GM12878 (cell line): ENCODE data around the gene SARM1. TPM values are rescaled to one million over a fixed set of nuclear protein-coding genes. Genes with fewer than 3 reads are reported as not detected.

Source experiments
- ATAC-seq: fragments of 200-7000 bp; cut with Tn5 transposase; 3 replicates; pipeline ENCODE4 v1.9.1; 2020; ENCODE audit warnings: mild to moderate bottlenecking, moderate library complexity
- BruUV-seq: library from RNA; stranded (reverse); fragments of 400-500 nt; replicated peaks from 2 replicates; lab custom pipeline; 2021; lab: Mats Ljungman, UMichigan
- CTCF ChIA-PET: fragments of 300-600 bp; sonication (Branson Sonifier 250); formaldehyde crosslinking; extraction: SDS; loops from one replicate; lab custom pipeline; 2021; ENCODE audit warnings: inconsistent platforms; lab: Yijun Ruan, JAX
- POLR2A ChIA-PET: fragments of 350-600 bp; formaldehyde crosslinking; extraction: SDS; loops from one replicate; lab custom pipeline; 2021; ENCODE audit warnings: inconsistent platforms; lab: Charles Lee
- RAD21 ChIA-PET: fragments of 300-600 bp; sonication (Branson Sonifier 250); formaldehyde crosslinking; loops from one replicate; lab custom pipeline; 2023; ENCODE audit warnings: antibody characterized with exemption; ENCODE audit not compliant: unreplicated experiment; lab: Charles Lee
- SMC1A ChIA-PET: fragments of 300-600 bp; sonication (Branson Sonifier 250); formaldehyde crosslinking; loops from one replicate; lab custom pipeline; 2023; ENCODE audit not compliant: unreplicated experiment, uncharacterized antibody; lab: Charles Lee
- DNase-seq: peaks from one replicate; pipeline ENCODE4 v3.0.0-alpha.2; 2011; ENCODE audit warnings: low read depth, low spot score
- FAIRE-seq: peaks from 3 replicates; lab custom pipeline; 2011; peaks lifted over from hg19 to GRCh38; lab: Jason Lieb, UNC
- H2AFZ ChIP-seq: 2 replicates; pipeline ENCODE4 v1.6.0; 2011; ENCODE audit warnings: low read depth, low read length, control low read depth; ENCODE audit not compliant: control insufficient read depth
- H3K27ac ChIP-seq: 2 replicates; pipeline ENCODE4 v1.5.1; 2011; ENCODE audit warnings: control low read depth; ENCODE audit not compliant: control insufficient read depth, insufficient read depth
- H3K27me3 ChIP-seq, 2 experiments: replicated peaks in 1 of 2; 2 replicates each; pipeline versions ENCODE4 v1.6.0 to v1.6.1; 2011; ENCODE audit warnings: low read length in 1 of 2; ENCODE audit not compliant: control insufficient read depth in 2 of 2, insufficient read depth in 2 of 2
- H3K36me3 ChIP-seq, 2 experiments: 2 replicates each; pipeline ENCODE4 v1.5.1; 2011; ENCODE audit warnings: low read length in 1 of 2; ENCODE audit not compliant: control insufficient read depth in 2 of 2, insufficient read depth in 2 of 2
- H3K4me1 ChIP-seq: 2 replicates; pipeline ENCODE4 v1.6.1; 2011; ENCODE audit warnings: mild to moderate bottlenecking, low read length, moderate library complexity, mixed read lengths; ENCODE audit not compliant: control insufficient read depth, insufficient read depth
- H3K4me2 ChIP-seq: 2 replicates; pipeline ENCODE4 v1.6.0; 2011; ENCODE audit warnings: control low read depth; ENCODE audit not compliant: control insufficient read depth, insufficient read depth
- H3K4me3 ChIP-seq: fragments of 200-600 bp; sonication (generic); 2 replicates; pipeline ENCODE4 v1.5.1; 2016
- H3K79me2 ChIP-seq: 2 replicates; pipeline ENCODE4 v1.6.0; 2011; ENCODE audit warnings: low read length; ENCODE audit not compliant: control insufficient read depth, insufficient read depth
- H3K9ac ChIP-seq: 2 replicates; pipeline ENCODE4 v1.8.0; 2011; ENCODE audit warnings: low read length, control low read depth, mixed read lengths; ENCODE audit not compliant: control insufficient read depth, insufficient read depth
- H3K9me3 ChIP-seq: replicated peaks from 3 replicates; pipeline ENCODE4 v1.5.1; 2011; ENCODE audit warnings: mild to moderate bottlenecking, low read length; ENCODE audit not compliant: control insufficient read depth, insufficient read depth
- H4K20me1 ChIP-seq: 2 replicates; pipeline ENCODE4 v1.6.0; 2011; ENCODE audit not compliant: control insufficient read depth, insufficient read depth
- ASH2L ChIP-seq: fragments of 300-600, 200-600 bp; sonication (generic); IDR thresholded peaks from 2 replicates; pipeline ENCODE4 v1.6.1; 2017; ENCODE audit warnings: low read depth, mild to moderate bottlenecking, borderline replicate concordance
- DPF2 ChIP-seq: fragments of 450-650 bp; IDR thresholded peaks from 2 replicates; pipeline ENCODE4 v1.6.1; 2017; ENCODE audit warnings: mild to moderate bottlenecking
- KDM1A ChIP-seq: fragments of 200-600 bp; sonication (generic); IDR thresholded peaks from 2 replicates; pipeline ENCODE4 v1.6.1; 2016; ENCODE audit warnings: borderline replicate concordance
- MEF2B ChIP-seq: fragments of 450-650 bp; IDR thresholded peaks from 2 replicates; pipeline ENCODE4 v1.6.1; 2018; ENCODE audit warnings: mild to moderate bottlenecking, moderate library complexity; ENCODE audit not compliant: partially characterized antibody, poor library complexity, severe bottlenecking
- POLR2AphosphoS2 ChIP-seq: IDR thresholded peaks from 2 replicates; pipeline ENCODE4 v1.6.1; 2011; ENCODE audit warnings: low read depth, mild to moderate bottlenecking, low read length, improper control_type of control experiment, moderate library complexity
- SP1 ChIP-seq: IDR thresholded peaks from one replicate; pipeline ENCODE4 v1.6.1; 2011; ENCODE audit warnings: low read depth, low read length
- SUPT20H ChIP-seq: IDR thresholded peaks from 2 replicates; pipeline ENCODE4 v1.6.1; 2011; ENCODE audit warnings: low read depth, mild to moderate bottlenecking, low read length, moderate library complexity, borderline replicate concordance; ENCODE audit not compliant: control insufficient read depth
- WRNIP1 ChIP-seq: IDR thresholded peaks from 2 replicates; pipeline ENCODE4 v1.6.1; 2011; ENCODE audit warnings: low read depth, low read length, improper control_type of control experiment, borderline replicate concordance
- ZNF24 ChIP-seq: fragments of 450-650 bp; IDR thresholded peaks from 2 replicates; pipeline ENCODE4 v1.6.1; 2017; ENCODE audit warnings: antibody characterized with exemption, mild to moderate bottlenecking
- WGBS: methylation state at CpG from one replicate; pipeline ENCODE4 v1.1.6; 2016; ENCODE audit warnings: low lambda C conversion rate; ENCODE audit not compliant: insufficient replicate concordance, insufficient coverage; ENCODE audit errors: missing lambda C conversion rate; 5-methylcytosine and 5-hydroxymethylcytosine counted together
- in situ Hi-C: fragments of 300-500 bp; cut with MboI; formaldehyde crosslinking; loops from 9 replicates; pipeline ENCODE4 v1.14.3; 2018; ENCODE audit warnings: mixed read lengths
- intact Hi-C: fragments of 100-400 bp; cut with micrococcal nuclease; formaldehyde crosslinking; loops from one replicate; pipeline ENCODE4 v1.14.2; 2022; ENCODE audit not compliant: unreplicated experiment
- polyA plus RNA-seq, 11 experiments: library from polyadenylated mRNA; depleted of rRNA in 4 of 11; unstranded in 6 of 11; stranded (reverse) in 5 of 11; fragments of >200 nt; fragmentation: Nextera tagmentation in 4 of 11; fragmentation: Illumina TruSeq in 1 of 11; extraction: Ambion mirVana in 4 of 11; extraction: Trizol in 1 of 11; gene quantifications; 1 replicate in 1 of 11; 2 replicates in 10 of 11; pipeline versions ENCODE4 v1.2.1 to v1.2.3, GENCODE V29; 2011 to 2016; ENCODE audit warnings: inconsistent platforms in 2 of 11, missing spikeins in 2 of 11, low read depth in 1 of 11
- total RNA-seq, 4 experiments: library from RNA; depleted of rRNA in 3 of 4; stranded (reverse); fragments of >200 nt in 3 of 4; fragmentation: Illumina TruSeq in 1 of 4; extraction: Trizol in 1 of 4; gene quantifications; 2 replicates each; pipeline versions ENCODE4 v1.2.1 to v1.2.3, GENCODE V29; 2013 to 2021

The SARM1 gene
- total and polyA plus RNA-seq, 10 of the 15 experiments (the other 5 are each of a cell fraction or from before 2014, with no cell fraction given): 0.56 to 25.3 (median 11.9) TPM

DNA sequence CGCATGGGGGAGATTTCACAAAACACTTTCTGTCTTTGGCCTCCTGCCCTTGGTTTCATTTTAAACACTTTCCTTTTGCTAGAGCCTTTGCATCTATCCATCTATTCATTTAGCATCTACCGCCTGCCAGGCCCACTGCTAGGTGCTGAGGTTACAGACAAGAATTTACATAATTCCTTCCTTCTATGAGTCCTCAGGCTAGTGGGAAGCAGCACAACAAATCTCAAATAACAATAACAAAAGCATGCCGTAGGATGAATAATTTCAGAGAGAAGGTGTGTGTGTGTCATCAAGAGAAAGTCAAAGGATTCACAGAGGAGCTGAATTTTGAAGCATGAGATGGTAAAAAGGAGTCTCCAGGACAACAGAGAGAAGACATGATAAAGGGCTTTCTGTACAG lies 40.6 kb downstream of the SARM1 start:
- no TSS peak for BruUV-seq
- POLR2A ChIA-PET: no interaction called here
- intact Hi-C loops (no loop called here), in situ Hi-C loops (no loop called here)
- Histone ChIP-seq H4K20me1 (no peaks in the 10 kb centered on the region), H3K4me1 (no peaks in the 10 kb centered on the region), H3K27ac (no peak overlapping the region), H3K4me2 (no peak overlapping the region), H3K79me2 (no peaks in the 10 kb centered on the region), H3K27me3 (no peaks in the 10 kb centered on the region), H3K36me3 (no peaks in the 10 kb centered on the region), H3K9ac (no peak overlapping the region), H3K9me3 (no peaks in the 10 kb centered on the region), H2AFZ (no peak overlapping the region), H3K4me3 (no peak overlapping the region)
- SMC1A ChIA-PET: no interaction called here
- no peak for DNase-seq
- CTCF ChIA-PET: no interaction called here
- ATAC-seq: no peak; the same call in 1 of the 3 replicates
- TF ChIP-seq ASH2L (no peak), POLR2AphosphoS2 (no peak), DPF2 (no peak)
- no peak for FAIRE-seq
- RAD21 ChIA-PET: no interaction called here
- 18% methylated on average over 3 of the region's 3 CpGs for WGBS

DNA sequence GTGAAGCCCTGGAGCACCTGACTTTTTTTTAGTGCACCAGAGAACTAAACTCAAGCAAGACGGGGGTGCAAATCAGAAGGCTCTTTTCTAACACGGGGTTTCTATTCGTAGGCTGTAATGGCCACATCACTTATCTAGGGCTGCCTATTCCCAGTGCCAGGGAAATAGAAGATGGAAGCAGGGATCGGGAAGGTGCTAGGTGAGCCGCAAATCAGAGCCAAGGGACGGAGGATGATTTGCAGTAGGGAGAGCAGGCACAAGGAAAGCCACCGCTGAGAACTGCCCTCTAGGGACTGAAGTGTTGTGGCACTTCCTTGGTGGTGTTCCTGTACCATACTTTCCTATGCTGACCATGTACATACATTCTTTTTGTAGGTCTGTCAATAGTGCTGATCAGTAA lies 42.3 kb downstream of the SARM1 start:
- ChIA-PET POLR2A (no interaction called here), RAD21 (interaction anchor here (0.6 kb wide), 1 partner anchor 39 kb away, joined by 3 read pairs; no protein-coding TSS in a partner anchor), SMC1A (no interaction called here), CTCF (interaction anchor here (4.7 to 5.0 kb wide), 2 partner anchors 57 to 182 kb away, joined by 29 to 41 read pairs; partner anchors contain the start of gene POLDIP2)
- H2AFZ ChIP-seq: no peak overlapping the region; the same call in 1 of the 2 replicates
- H3K4me2 ChIP-seq: no peak overlapping the region
- DNase-seq: no peak
- WGBS: 55% methylated on average over 7 of the region's 7 CpGs
- intact Hi-C loops (no loop called here), in situ Hi-C loops (no loop called here)
- no peaks in the 10 kb centered on the region for H3K36me3 ChIP-seq
- H3K79me2 ChIP-seq: no peaks in the 10 kb centered on the region
- ATAC-seq: no peak
- H3K27ac ChIP-seq: no peak overlapping the region
- no peaks in the 10 kb centered on the region for H3K4me1 ChIP-seq
- H4K20me1 ChIP-seq: no peaks in the 10 kb centered on the region
- no peak for TF ChIP-seq SUPT20H
- TF ChIP-seq KDM1A: no peak
- no peak for TF ChIP-seq MEF2B
- no peak for TF ChIP-seq SP1
- TF ChIP-seq WRNIP1: no peak
- no peak for TF ChIP-seq ZNF24
- no peak overlapping the region for H3K4me3 ChIP-seq
- H3K9me3 ChIP-seq: no peaks in the 10 kb centered on the region
- FAIRE-seq: no peak
- H3K9ac ChIP-seq: no peak overlapping the region
- BruUV-seq: no TSS peak
- H3K27me3 ChIP-seq: no peaks in the 10 kb centered on the region
